Naive B cell (primary cell): ENCODE measurements around the gene KRTAP5-5. TPM values are rescaled to one million over a fixed set of nuclear protein-coding genes. Genes with fewer than 3 reads are reported as not detected.
A peak's percentile ranks its signal among the peaks of the same experiment; 100 is the strongest.
"Not testable (repeated sequence)": the region's sequence is repeated elsewhere in the genome, so short reads cannot be mapped to it uniquely, and the experiment has no call there.

Experiments
- ATAC-seq, 2 donors: fragments of 150-1000 bp; cut with Tn5 transposase; 2 replicates each; pipeline ENCODE4 v1.10.0; 2021; ENCODE audit warnings: low read depth in 2 of 2, mild to moderate bottlenecking in 2 of 2, moderate library complexity in 2 of 2
- DNase-seq: peaks from one replicate; pipeline ENCODE4 v3.0.0; 2022
- H3K27ac Mint-ChIP-seq, 6 donors: one replicate each; pipeline ENCODE4 v1.8.0; 2020 to 2022; ENCODE audit warnings: mild to moderate bottlenecking in 6 of 6, mixed read lengths in 6 of 6, moderate library complexity in 5 of 6, inconsistent platforms in 2 of 6
- H3K27me3 Mint-ChIP-seq, 3 donors: one replicate each; pipeline ENCODE4 v1.8.0; 2021 to 2022; ENCODE audit warnings: mixed read lengths in 3 of 3, mild to moderate bottlenecking in 1 of 3
- H3K36me3 Mint-ChIP-seq, 2 donors: one replicate each; pipeline ENCODE4 v1.8.0; 2020 to 2022; ENCODE audit warnings: mixed read lengths in 2 of 2, inconsistent platforms in 1 of 2, mild to moderate bottlenecking in 1 of 2
- H3K4me1 Mint-ChIP-seq, 3 donors: one replicate each; pipeline ENCODE4 v1.8.0; 2020 to 2022; ENCODE audit warnings: mixed read lengths in 3 of 3, inconsistent platforms in 1 of 3, mild to moderate bottlenecking in 1 of 3, moderate library complexity in 1 of 3
- H3K4me3 Mint-ChIP-seq, 8 donors: one replicate each; pipeline ENCODE4 v1.8.0; 2020 to 2022; ENCODE audit warnings: mild to moderate bottlenecking in 8 of 8, mixed read lengths in 8 of 8, moderate library complexity in 8 of 8, inconsistent platforms in 2 of 8
- H3K9me3 Mint-ChIP-seq, 7 donors: one replicate each; pipeline ENCODE4 v1.8.0; 2020 to 2022; ENCODE audit warnings: mixed read lengths in 7 of 7, mild to moderate bottlenecking in 5 of 7, inconsistent platforms in 2 of 7, moderate library complexity in 1 of 7
- polyA plus RNA-seq, 6 donors: library from polyadenylated mRNA; unstranded; fragments of 300-500 nt; fragmentation: Illumina TruSeq; gene quantifications; one replicate each; pipeline ENCODE4 v1.2.3, GENCODE V29; 2021; ENCODE audit warnings: low read depth in 6 of 6

The KRTAP5-5 gene
- polyA plus RNA-seq, 6 donors from 2014 or later = not detected

- ATAC-seq = no peak
- H3K36me3 Mint-ChIP-seq = no peaks in the 10 kb centered on the region
- H3K4me3 Mint-ChIP-seq = no peak within 1 kb of the TSS
- peak within 1 kb of the TSS in 1 of 6 donors; percentile 67 for H3K27ac Mint-ChIP-seq
- no peak for DNase-seq
- peaks cover 0 to 6% (median 6%) of the 10 kb centered on the region in 3 donors for H3K4me1 Mint-ChIP-seq
- peaks cover 0 to 2% (median 0%) of the 10 kb centered on the region in 7 donors for H3K9me3 Mint-ChIP-seq
- H3K27me3 Mint-ChIP-seq = peaks cover 49 to 60% (median 51%) of the 10 kb centered on the region in 3 donors
Observed at GRCh38 chr11:1597994-1598380, 31.6 kb upstream of the KRTAP5-5 start, which contains the start of gene KRTAP5-2. Gene KRTAP5-2, minus strand, starts transcription at chr11:1598294. Its CDS starts 44 bp downstream, at chr11:1598250.

DNA sequence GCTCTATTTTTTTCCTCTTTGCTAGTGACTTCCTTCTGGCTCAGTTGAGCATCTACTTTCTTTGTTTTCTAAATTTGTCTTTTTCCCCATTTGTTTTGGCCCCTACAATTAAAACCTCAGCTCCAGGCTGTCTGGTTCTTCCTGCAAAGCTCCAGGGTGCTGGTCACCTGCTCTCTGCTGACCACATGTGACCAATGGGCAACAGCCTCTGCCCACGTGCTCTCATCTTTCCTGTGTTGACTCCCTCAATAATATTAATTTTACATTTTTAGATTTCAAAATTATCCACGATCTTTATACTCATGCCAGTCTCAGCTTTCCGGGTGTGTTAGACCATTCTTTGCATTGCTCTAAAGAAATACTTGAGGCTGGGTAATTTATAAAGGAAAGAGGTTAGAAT lies 31.2 kb upstream of the KRTAP5-5 start:
- not testable (repeated sequence) for H3K9me3 Mint-ChIP-seq, H3K4me3 Mint-ChIP-seq, DNase-seq, H3K4me1 Mint-ChIP-seq, H3K27ac Mint-ChIP-seq, ATAC-seq, H3K36me3 Mint-ChIP-seq
- H3K27me3 Mint-ChIP-seq = peaks cover 51 to 55% (median 51%) of the 10 kb centered on the region in 3 donors

GRCh38 chr11:1598816-1599215 lies 30.8 kb upstream of the KRTAP5-5 start:
- Mint-ChIP-seq H3K9me3 (peaks cover 0 to 2% (median 0%) of the 10 kb centered on the region in 7 donors), H3K4me1 (peaks cover 0 to 6% (median 3%) of the 10 kb centered on the region in 3 donors), H3K4me3 (no peak overlapping the region), H3K36me3 (no peaks in the 10 kb centered on the region), H3K27ac (peak overlapping the region in 1 of 6 donors; percentile 67), H3K27me3 (peaks cover 51 to 54% (median 51%) of the 10 kb centered on the region in 3 donors)
- DNase-seq (no peak), ATAC-seq (no peak)

DNA sequence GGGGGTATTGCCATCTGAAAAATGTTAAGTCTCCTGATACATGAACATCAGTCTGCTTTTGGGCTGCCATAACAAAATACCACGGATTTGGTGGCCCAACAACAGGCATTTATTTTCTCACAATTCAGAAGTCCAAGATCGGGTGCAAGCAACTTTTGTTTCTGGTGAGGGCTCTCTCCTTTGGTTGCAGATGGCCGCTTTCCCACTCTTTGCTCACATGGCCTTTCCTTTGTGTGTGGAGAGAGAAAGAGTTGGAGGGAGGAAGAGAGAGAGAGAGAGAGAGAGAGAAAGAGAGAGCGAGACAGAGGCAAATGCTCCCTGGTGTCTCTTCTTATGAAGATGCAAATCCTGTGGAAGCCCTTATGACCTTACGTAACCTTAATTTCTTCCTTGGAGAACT lies 28.9 kb upstream of the KRTAP5-5 start:
- DNase-seq = no peak
- Mint-ChIP-seq H3K4me3 (no peak overlapping the region), H3K27ac (no peak overlapping the region), H3K27me3 (peaks cover 37 to 49% (median 41%) of the 10 kb centered on the region in 3 donors), H3K4me1 (peaks cover 0 to 2% (median 0%) of the 10 kb centered on the region in 3 donors), H3K9me3 (peaks cover 0 to 2% (median 0%) of the 10 kb centered on the region in 7 donors), H3K36me3 (no peaks in the 10 kb centered on the region)
- ATAC-seq = no peak

GRCh38 chr11:1601663-1602062 lies 27.9 kb upstream of the KRTAP5-5 start:
- peaks cover 34 to 42% (median 37%) of the 10 kb centered on the region in 3 donors for H3K27me3 Mint-ChIP-seq
- not testable (repeated sequence) for H3K27ac Mint-ChIP-seq, DNase-seq, H3K9me3 Mint-ChIP-seq, H3K36me3 Mint-ChIP-seq, H3K4me1 Mint-ChIP-seq, H3K4me3 Mint-ChIP-seq
- peak in 1 of 2 donors; percentile 66 for ATAC-seq

- peaks cover 27 to 40% (median 31%) of the 10 kb centered on the region in 3 donors for H3K27me3 Mint-ChIP-seq
Observed at GRCh38 chr11:1603629-1604028, 25.9 kb upstream of the KRTAP5-5 start.

DNA sequence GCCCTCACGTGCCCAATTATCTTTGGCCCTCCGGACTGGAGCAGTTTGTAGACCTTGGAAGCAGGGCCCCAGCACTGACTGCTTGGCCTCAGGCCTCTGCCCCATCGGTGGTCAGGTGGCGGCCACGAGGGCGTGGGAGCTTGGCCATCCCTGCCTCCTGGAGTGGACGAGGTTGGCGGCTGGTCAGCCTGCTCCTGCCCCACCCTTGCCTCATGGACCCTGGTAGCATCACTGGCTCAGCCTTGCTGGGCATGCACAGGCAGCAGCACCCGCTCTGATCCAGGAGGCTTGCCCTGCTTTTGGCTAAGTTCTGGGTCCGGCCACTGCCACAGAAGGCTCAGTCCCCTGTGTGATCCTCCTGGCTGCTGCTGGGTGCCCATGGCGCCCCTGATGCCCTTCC lies 25.4 kb upstream of the KRTAP5-5 start:
- no peaks in the 10 kb centered on the region for H3K9me3 Mint-ChIP-seq

More at GRCh38 chr11:1603629-1604028, 25.9 kb upstream of the KRTAP5-5 start:
- no peak overlapping the region for H3K27ac Mint-ChIP-seq
- DNase-seq (no peak), ATAC-seq (no peak)
- peaks cover 0 to 4% (median 0%) of the 10 kb centered on the region in 3 donors for H3K4me1 Mint-ChIP-seq
- no peaks in the 10 kb centered on the region for H3K36me3 Mint-ChIP-seq
- no peaks in the 10 kb centered on the region for H3K9me3 Mint-ChIP-seq
- peak overlapping the region in 1 of 8 donors; percentile 2 for H3K4me3 Mint-ChIP-seq

GRCh38 chr11:1604711-1605110 lies 24.9 kb upstream of the KRTAP5-5 start:
- Mint-ChIP-seq H3K27ac (no peak overlapping the region), H3K4me3 (no peak overlapping the region), H3K36me3 (no peaks in the 10 kb centered on the region), H3K4me1 (peaks cover 0 to 4% (median 0%) of the 10 kb centered on the region in 3 donors), H3K9me3 (no peaks in the 10 kb centered on the region), H3K27me3 (peaks cover 28 to 36% (median 31%) of the 10 kb centered on the region in 3 donors)
- no peak for ATAC-seq
- DNase-seq = no peak

More for the DNA sequence above, 25.4 kb upstream of the KRTAP5-5 start:
- ATAC-seq (no peak), DNase-seq (no peak)
- peaks cover 26 to 39% (median 31%) of the 10 kb centered on the region in 3 donors for H3K27me3 Mint-ChIP-seq
- no peak overlapping the region for H3K4me3 Mint-ChIP-seq
- no peaks in the 10 kb centered on the region for H3K36me3 Mint-ChIP-seq
- H3K27ac Mint-ChIP-seq = no peak overlapping the region
- H3K4me1 Mint-ChIP-seq = peaks cover 0 to 4% (median 0%) of the 10 kb centered on the region in 3 donors

GRCh38 chr11:1605923-1606322 lies 23.7 kb upstream of the KRTAP5-5 start:
- not testable (repeated sequence) for H3K9me3 Mint-ChIP-seq, H3K36me3 Mint-ChIP-seq, H3K4me1 Mint-ChIP-seq
- ATAC-seq = peak; percentile 56 to 87
- Mint-ChIP-seq H3K27ac (peak overlapping the region in 3 of 6 donors; percentile 6 to 78 (median 62)), H3K27me3 (peaks cover 29 to 32% (median 32%) of the 10 kb centered on the region in 3 donors), H3K4me3 (peak overlapping the region in 1 of 8 donors; percentile 30)
- DNase-seq = peak; percentile 5

DNA sequence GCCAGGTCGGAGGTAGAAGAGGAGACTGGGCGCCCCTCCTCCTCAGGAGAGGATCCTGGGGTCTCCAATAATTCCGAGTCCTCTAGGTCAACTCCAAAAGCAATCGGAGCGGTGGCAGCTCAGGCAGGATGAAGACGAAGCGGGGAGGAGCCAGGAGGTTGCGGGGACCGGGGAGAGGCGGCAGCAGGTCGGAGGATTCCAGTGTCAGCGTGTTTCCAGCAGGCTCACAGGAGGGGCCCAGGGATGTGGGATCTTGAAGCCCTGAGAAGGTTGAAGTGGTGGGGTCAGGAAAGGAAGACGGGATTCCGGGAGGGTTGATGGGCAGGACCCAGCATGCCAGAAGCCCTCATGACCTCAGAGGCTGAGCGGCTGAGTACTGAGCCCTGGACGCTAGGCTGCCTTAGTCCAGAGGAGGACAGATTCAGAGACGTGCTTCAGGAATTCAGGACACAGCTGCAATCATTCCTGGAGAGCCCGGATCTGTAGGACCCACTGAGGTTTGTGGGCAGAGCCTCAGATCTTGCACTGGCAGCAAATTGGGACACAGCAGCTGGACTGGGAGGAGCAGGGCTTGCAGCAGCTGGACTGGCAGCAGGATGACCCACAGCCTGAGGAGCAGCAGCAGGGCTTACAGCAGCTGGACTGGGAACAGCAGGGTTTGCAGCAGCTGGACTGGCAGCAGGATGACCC lies 22.3 kb upstream of the KRTAP5-5 start:
- not testable (repeated sequence) for ATAC-seq, DNase-seq, H3K4me3 Mint-ChIP-seq, H3K9me3 Mint-ChIP-seq, H3K27ac Mint-ChIP-seq, H3K36me3 Mint-ChIP-seq, H3K4me1 Mint-ChIP-seq
- H3K27me3 Mint-ChIP-seq = peaks cover 23 to 32% (median 25%) of the 10 kb centered on the region in 3 donors

- H3K27me3 Mint-ChIP-seq = peaks cover 23 to 32% (median 25%) of the 10 kb centered on the region in 3 donors
Observed at GRCh38 chr11:1607901-1608300, 21.7 kb upstream of the KRTAP5-5 start.

GRCh38 chr11:1608363-1608762 lies 21.2 kb upstream of the KRTAP5-5 start, which contains the start of gene KRTAP5-3:
Gene KRTAP5-3, minus strand, starts transcription at chr11:1608463. Its CDS starts 78 bp downstream, at chr11:1608385.
- peaks cover 0 to 5% (median 3%) of the 10 kb centered on the region in 7 donors for H3K9me3 Mint-ChIP-seq
- no peak within 1 kb of the TSS for H3K4me3 Mint-ChIP-seq
- H3K36me3 Mint-ChIP-seq = no peaks in the 10 kb centered on the region
- ATAC-seq (no peak), DNase-seq (no peak)
- H3K27ac Mint-ChIP-seq = peak within 1 kb of the TSS in 1 of 6 donors; percentile 14
- H3K27me3 Mint-ChIP-seq = peaks cover 21 to 33% (median 25%) of the 10 kb centered on the region in 3 donors
- peaks cover 0 to 4% (median 0%) of the 10 kb centered on the region in 3 donors for H3K4me1 Mint-ChIP-seq

More at GRCh38 chr11:1607901-1608300, 21.7 kb upstream of the KRTAP5-5 start:
- H3K9me3 Mint-ChIP-seq, DNase-seq, H3K36me3 Mint-ChIP-seq, H3K4me3 Mint-ChIP-seq, ATAC-seq, H3K4me1 Mint-ChIP-seq: not testable (repeated sequence)
- peak overlapping the region in 1 of 6 donors; percentile 14 for H3K27ac Mint-ChIP-seq

- Mint-ChIP-seq H3K36me3 (no peaks in the 10 kb centered on the region), H3K27ac (no peak overlapping the region), H3K27me3 (peaks cover 32 to 67% (median 43%) of the 10 kb centered on the region in 3 donors), H3K4me3 (peak overlapping the region in 1 of 8 donors; percentile 13), H3K4me1 (no peaks in the 10 kb centered on the region), H3K9me3 (peaks cover 0 to 5% (median 0%) of the 10 kb centered on the region in 7 donors)
- ATAC-seq = no peak
- DNase-seq = no peak
Observed at GRCh38 chr11:1618231-1618630, 11.3 kb upstream of the KRTAP5-5 start.

GRCh38 chr11:1619449-1619848 lies 10.1 kb upstream of the KRTAP5-5 start:
- H3K27ac Mint-ChIP-seq = no peak overlapping the region
- H3K4me1 Mint-ChIP-seq = no peaks in the 10 kb centered on the region

More at GRCh38 chr11:1619449-1619848, 10.1 kb upstream of the KRTAP5-5 start:
- DNase-seq (no peak), ATAC-seq (peak in 1 of 2 donors; percentile 32)
- Mint-ChIP-seq H3K27me3 (peaks cover 33 to 58% (median 38%) of the 10 kb centered on the region in 3 donors), H3K36me3 (no peaks in the 10 kb centered on the region), H3K9me3 (peaks cover 0 to 5% (median 0%) of the 10 kb centered on the region in 7 donors), H3K4me3 (no peak overlapping the region)
